GM12873 (cell line): Measurements from ENCODE around the gene GNGT2.

ENCODE experiments used
- CTCF ChIP-seq: IDR thresholded peaks from 2 replicates; pipeline ENCODE4 v1.5.1; 2012; ENCODE audit warnings: low read depth, mild to moderate bottlenecking, moderate library complexity, low read length, control low read depth; ENCODE audit not compliant: insufficient read depth; ENCODE audit errors: missing control alignments

The GNGT2 gene

GRCh38 chr17:49216482-49216881 is 6.1 kb upstream of the GNGT2 start:
- no peak for TF ChIP-seq CTCF

- TF ChIP-seq CTCF, result no peak
These were observed 4.4 kb upstream of the GNGT2 start for GRCh38 chr17:49214676-49215360.

DNA sequence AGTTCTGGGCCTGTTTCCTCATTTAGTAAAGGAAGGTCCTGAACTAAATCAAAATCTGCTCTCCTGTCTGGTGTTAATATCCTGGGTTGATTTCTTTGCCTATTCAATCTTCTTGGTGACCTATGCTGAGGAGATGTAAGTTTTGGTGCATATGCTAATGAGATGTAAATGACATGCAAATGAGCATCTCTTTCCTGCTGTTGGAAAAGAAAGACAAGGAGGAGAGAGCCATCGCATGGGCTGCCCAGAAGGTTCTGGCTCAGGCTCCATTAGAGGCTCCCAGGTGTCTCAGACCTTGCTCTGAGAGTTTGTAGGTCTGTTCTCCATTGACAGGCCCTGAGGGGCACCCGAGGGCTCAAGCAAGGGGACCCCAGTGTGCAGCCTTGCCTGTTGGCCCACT is 3.5 kb upstream of the GNGT2 start:
- TF ChIP-seq CTCF, result no peak

- TF ChIP-seq CTCF, result no peak
These were observed 3.0 kb upstream of the GNGT2 start for GRCh38 chr17:49213399-49213798.

DNA sequence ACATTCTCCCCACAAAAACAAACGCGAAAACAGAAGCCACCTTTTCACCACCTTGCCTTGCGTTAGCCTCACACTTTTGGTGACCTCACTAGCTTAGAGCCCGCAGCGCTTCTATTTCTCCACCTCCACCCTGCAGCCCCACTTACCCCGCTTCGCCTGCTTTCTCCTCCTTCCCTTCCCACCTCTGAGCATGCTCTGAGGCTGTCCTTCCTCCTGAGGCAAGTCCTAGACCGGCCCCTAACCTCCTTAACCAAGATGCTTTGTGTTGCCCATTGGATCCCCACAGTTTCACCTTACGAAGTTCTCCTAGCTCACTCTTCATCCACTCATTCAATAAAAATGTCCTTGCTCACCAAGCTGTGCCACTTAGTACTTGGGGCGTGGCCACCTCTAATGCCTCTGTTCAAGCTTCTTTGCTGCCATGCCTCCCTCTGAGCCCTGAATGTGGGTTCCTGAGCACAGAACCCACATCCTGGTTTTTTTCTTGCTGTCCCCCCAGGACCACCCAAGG is 1.3 kb downstream of the GNGT2 start:
- TF ChIP-seq CTCF, result no peak

DNA sequence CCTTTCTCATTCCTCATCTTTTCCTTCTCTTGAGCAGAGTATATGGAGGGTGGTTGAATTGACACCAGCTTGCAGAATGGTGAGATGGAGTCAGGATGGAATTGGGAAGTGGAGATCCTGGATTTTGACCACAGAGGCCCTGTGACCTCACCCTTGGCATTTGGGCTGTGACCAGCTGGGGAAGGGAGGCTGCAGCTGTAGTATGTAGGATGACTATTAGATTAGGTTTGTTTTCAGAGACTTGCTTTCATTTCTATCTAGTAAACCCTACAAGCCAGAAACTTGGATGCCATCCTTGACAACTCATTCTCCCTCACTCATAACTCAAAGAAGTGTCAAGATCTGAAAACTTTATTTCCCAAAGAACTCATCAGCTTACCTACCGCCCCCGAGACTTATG is 5.9 kb downstream of the GNGT2 start:
- no peak for TF ChIP-seq CTCF

- no peak for TF ChIP-seq CTCF
These were observed 6.6 kb downstream of the GNGT2 start for GRCh38 chr17:49203796-49204195.

DNA sequence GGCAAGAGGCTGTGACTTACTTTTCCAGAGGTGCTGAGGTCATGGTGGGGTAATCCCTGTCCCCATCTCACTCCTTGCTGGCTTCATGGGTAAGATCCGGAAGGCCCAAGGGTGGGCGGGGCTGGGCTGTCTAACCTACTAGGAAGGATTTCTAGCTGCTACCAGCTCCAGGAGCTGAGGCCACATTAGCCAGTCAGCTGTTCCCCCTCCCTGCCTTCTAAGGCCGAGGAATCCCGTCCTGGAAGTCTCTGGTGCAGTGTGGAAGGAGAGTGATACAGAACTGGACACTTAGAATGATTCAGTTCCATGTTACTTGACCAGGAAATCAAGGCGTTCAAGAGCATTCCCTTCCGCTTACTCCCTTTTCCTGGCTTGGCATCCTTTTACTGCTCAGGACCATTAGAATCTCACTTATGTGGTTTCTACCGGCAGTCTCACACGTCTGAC is 8.9 kb downstream of the GNGT2 start:
- no peak for TF ChIP-seq CTCF
